PFSK-1 (cell line): ENCODE measurements around the gene FAM120B.

Experiments used
- FOXP2 ChIP-seq: optimal IDR thresholded peaks from 2 replicates; pipeline ENCODE3; 2011; ENCODE audit warnings: borderline replicate concordance, control low read depth, inconsistent platforms; ENCODE audit not compliant: insufficient read depth; ENCODE audit errors: extremely low read length, extremely low read depth
- POLR2AphosphoS5 ChIP-seq: IDR thresholded peaks from 2 replicates; pipeline ENCODE4 v1.6.1; 2012; ENCODE audit warnings: low read depth, mild to moderate bottlenecking, control low read depth, low read length, moderate library complexity
- SIN3A ChIP-seq: IDR thresholded peaks from 2 replicates; pipeline ENCODE4 v1.6.1; 2012; ENCODE audit warnings: mild to moderate bottlenecking, low read length, moderate library complexity, borderline replicate concordance; ENCODE audit not compliant: insufficient read depth
- TAF1 ChIP-seq: IDR thresholded peaks from 2 replicates; pipeline ENCODE4 v1.6.1; 2012; ENCODE audit warnings: low read length, control low read depth, borderline replicate concordance; ENCODE audit not compliant: insufficient read depth
- TF ChIP-seq, protein P1 (sequence below), 2 experiments: IDR thresholded peaks; 2 replicates each; pipeline versions ENCODE4 v1.6.1 to v1.8.0; 2011 to 2012; ENCODE audit warnings: low read depth in 2 of 2, low read length in 2 of 2, control low read depth in 1 of 2, inconsistent platforms in 1 of 2, mild to moderate bottlenecking in 1 of 2, moderate library complexity in 1 of 2; ENCODE audit not compliant: insufficient read depth in 1 of 2

FAM120B gene

DNA sequence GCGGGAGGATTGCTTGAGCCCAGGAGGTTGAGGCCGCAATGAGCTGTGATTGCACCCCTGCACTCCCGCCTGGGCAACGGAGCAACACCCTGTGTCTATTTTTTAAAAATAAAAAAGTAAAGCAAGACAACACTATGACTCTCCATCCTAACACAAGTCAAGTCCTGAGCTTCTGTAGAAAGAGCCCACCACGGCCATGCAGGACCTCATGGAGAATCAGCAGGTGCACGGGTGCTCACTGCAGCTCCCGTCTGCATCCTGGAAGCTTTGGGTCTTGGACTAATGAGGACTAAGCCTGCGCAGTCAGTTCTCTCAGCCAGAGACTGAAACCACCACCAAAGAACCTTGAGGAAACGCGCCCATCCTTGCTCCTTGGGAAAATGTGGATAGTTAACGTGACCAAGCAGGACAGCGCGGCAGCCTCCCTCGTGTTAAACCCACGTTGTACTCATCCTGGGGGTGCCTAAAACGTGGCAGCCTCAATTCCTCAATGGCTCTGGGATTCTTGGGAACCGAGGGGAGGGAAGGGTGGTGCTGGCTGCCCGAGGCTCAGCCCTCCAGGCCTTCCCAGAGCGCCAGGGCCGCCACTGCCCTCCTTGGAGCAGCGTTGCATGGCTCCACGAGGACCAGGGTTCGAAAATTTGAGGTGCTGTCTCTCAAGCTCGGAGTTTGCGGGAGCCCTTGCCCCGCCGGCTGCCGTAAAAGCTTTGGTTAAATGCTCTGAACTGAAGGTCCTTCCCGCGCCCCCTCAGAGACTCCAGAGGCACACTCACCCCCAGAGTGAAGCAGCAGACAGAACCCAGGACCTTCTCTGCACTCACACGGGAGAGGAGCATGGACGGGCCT lies 44.7 kb upstream of the FAM120B start:
- TF ChIP-seq, protein P1, sequence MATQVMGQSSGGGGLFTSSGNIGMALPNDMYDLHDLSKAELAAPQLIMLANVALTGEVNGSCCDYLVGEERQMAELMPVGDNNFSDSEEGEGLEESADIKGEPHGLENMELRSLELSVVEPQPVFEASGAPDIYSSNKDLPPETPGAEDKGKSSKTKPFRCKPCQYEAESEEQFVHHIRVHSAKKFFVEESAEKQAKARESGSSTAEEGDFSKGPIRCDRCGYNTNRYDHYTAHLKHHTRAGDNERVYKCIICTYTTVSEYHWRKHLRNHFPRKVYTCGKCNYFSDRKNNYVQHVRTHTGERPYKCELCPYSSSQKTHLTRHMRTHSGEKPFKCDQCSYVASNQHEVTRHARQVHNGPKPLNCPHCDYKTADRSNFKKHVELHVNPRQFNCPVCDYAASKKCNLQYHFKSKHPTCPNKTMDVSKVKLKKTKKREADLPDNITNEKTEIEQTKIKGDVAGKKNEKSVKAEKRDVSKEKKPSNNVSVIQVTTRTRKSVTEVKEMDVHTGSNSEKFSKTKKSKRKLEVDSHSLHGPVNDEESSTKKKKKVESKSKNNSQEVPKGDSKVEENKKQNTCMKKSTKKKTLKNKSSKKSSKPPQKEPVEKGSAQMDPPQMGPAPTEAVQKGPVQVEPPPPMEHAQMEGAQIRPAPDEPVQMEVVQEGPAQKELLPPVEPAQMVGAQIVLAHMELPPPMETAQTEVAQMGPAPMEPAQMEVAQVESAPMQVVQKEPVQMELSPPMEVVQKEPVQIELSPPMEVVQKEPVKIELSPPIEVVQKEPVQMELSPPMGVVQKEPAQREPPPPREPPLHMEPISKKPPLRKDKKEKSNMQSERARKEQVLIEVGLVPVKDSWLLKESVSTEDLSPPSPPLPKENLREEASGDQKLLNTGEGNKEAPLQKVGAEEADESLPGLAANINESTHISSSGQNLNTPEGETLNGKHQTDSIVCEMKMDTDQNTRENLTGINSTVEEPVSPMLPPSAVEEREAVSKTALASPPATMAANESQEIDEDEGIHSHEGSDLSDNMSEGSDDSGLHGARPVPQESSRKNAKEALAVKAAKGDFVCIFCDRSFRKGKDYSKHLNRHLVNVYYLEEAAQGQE (IDR thresholded peaks at IDR 0.05; ENCODE audit: insufficient read depth in 1 of 2, low read depth in 2 of 2, low read length in 2 of 2), result no peak
- TF ChIP-seq POLR2AphosphoS5, result no peak
- TF ChIP-seq TAF1, result no peak
- no peak for TF ChIP-seq SIN3A

DNA sequence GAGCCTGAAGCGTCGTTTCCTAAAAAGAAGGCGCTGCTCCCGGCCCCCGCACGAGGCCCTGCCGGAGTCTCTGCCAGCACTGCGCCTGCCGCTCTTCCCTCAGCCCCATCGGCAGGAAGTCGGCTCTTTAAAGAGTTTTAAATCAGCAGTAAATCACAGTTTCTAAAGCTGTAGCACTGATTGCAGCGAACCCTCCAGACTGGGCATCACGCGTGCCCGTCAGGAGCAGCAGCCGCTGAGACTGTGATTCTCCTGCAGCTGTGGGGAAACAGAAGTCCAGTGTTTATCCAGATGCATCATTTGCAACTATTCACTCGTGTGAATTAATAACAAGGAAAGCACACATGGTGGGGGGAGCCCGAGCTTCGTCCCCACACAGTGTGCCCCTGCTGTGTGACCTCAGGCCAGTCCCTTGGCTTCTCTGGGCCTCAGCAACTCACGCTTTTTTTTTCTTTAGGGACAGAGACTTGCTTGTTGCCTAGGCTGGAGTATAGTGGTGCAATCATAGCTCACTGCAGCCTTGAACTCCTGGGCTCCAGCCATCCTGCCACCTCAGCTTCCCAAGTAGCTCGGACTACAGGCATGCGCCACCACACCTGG lies 44.0 kb upstream of the FAM120B start:
- TF ChIP-seq FOXP2 (no peak), POLR2AphosphoS5 (no peak), SIN3A (no peak), TAF1 (no peak)
- TF ChIP-seq, protein P1 (IDR thresholded peaks at IDR 0.05; ENCODE audit: insufficient read depth in 1 of 2, low read depth in 2 of 2, low read length in 2 of 2), result no peak

DNA sequence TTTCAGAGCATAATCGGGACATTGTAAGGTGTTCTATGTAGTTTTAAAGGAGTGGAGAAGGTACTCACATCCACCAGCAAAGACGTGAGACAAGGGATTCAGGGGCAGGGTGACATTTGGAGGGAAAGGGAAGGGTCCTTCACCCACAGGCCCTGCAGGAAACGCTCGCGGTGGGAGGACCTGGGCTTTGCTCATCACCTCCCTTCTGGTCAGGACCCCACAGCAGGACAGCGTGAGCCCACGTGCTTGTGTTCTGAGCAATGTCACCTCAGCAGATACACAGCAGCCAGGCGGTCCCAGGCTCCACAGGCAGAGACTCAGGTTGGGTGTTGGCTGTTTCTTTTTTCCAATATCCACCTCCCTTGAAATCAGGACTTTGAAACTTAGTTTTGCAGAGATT lies 43.1 kb upstream of the FAM120B start:
- TF ChIP-seq POLR2AphosphoS5 (no peak), TAF1 (no peak), FOXP2 (no peak), SIN3A (no peak)

DNA sequence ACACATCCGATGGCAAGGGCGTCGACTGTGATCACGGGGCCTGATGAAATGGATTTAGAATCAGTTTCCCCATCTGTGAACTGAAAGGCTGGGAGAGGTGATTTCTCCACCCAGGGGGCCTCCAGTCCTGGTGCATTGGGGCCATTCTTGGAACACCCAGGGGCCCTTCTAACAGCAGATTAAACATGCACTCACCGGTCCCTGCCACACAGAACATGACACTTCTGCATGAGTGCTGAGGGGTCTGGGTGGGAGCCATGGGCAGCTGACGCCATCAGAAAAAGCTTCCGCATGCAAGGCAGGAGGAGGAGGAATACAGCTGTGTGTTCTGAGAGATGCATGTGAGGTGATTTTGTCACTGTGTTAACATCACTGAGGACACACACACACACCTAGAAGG lies 42.5 kb upstream of the FAM120B start:
- TF ChIP-seq FOXP2 (no peak), TAF1 (no peak), SIN3A (no peak), POLR2AphosphoS5 (no peak)
- TF ChIP-seq, protein P1 (IDR thresholded peaks at IDR 0.05; ENCODE audit: insufficient read depth in 1 of 2, low read depth in 2 of 2, low read length in 2 of 2), result no peak

DNA sequence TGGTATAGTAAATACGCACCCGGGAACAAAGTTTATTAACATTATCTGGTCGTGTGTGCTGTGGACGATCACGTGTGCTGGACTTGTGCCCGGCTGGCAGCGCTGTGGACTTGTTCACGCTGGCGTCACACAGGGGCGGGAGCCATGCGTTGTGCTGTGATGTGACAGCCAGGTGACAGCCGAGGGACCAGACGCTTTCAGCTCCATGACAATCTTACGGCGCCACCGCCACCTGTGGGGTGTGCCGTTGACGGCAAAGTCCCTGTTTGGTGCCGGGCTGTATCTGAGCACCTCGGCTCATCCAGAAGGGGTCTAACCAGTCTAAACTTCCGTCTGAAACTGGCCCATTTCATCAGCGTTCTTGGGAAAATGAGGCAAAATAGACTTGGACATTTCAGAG lies 40.9 kb upstream of the FAM120B start:
- no peak for TF ChIP-seq TAF1
- TF ChIP-seq, protein P1 (IDR thresholded peaks at IDR 0.05; ENCODE audit: insufficient read depth in 1 of 2, low read depth in 2 of 2, low read length in 2 of 2), result no peak
- no peak for TF ChIP-seq FOXP2
- no peak for TF ChIP-seq SIN3A
- TF ChIP-seq POLR2AphosphoS5, result no peak
